Adipocyte (in vitro differentiated cells): ENCODE data around the gene THBS4.
"Not testable (repeated sequence)": the region's sequence is repeated elsewhere in the genome, so short reads cannot be mapped to it uniquely, and the experiment has no call there.

ENCODE experiments used
- DNase-seq: peaks from one replicate; pipeline ENCODE4 v3.0.0-alpha.2; 2015; ENCODE audit warnings: low read depth
- H3K27me3 ChIP-seq: replicated peaks from 2 replicates; pipeline ENCODE4 v1.7.0; 2013; ENCODE audit warnings: mild to moderate bottlenecking, low read length, moderate library complexity; ENCODE audit not compliant: control insufficient read depth, insufficient read depth
- H3K36me3 ChIP-seq: 2 replicates; pipeline ENCODE4 v1.7.0; 2013; ENCODE audit warnings: low read length, mild to moderate bottlenecking, moderate library complexity; ENCODE audit not compliant: control insufficient read depth, insufficient read depth, severe bottlenecking
- H3K4me1 ChIP-seq: 2 replicates; pipeline ENCODE4 v1.7.0; 2013; ENCODE audit warnings: mild to moderate bottlenecking, low read length, moderate library complexity; ENCODE audit not compliant: control insufficient read depth, insufficient read depth
- H3K4me3 ChIP-seq: 2 replicates; pipeline ENCODE4 v1.7.0; 2013; ENCODE audit warnings: mild to moderate bottlenecking, low read length, moderate library complexity
- H3K9ac ChIP-seq: 2 replicates; pipeline ENCODE4 v1.7.0; 2013; ENCODE audit warnings: mild to moderate bottlenecking, low read length, moderate library complexity
- H3K9me3 ChIP-seq: 2 replicates; pipeline ENCODE4 v1.7.0; 2013; ENCODE audit warnings: mild to moderate bottlenecking, low read length, moderate library complexity; ENCODE audit not compliant: control insufficient read depth

The THBS4 gene

DNA sequence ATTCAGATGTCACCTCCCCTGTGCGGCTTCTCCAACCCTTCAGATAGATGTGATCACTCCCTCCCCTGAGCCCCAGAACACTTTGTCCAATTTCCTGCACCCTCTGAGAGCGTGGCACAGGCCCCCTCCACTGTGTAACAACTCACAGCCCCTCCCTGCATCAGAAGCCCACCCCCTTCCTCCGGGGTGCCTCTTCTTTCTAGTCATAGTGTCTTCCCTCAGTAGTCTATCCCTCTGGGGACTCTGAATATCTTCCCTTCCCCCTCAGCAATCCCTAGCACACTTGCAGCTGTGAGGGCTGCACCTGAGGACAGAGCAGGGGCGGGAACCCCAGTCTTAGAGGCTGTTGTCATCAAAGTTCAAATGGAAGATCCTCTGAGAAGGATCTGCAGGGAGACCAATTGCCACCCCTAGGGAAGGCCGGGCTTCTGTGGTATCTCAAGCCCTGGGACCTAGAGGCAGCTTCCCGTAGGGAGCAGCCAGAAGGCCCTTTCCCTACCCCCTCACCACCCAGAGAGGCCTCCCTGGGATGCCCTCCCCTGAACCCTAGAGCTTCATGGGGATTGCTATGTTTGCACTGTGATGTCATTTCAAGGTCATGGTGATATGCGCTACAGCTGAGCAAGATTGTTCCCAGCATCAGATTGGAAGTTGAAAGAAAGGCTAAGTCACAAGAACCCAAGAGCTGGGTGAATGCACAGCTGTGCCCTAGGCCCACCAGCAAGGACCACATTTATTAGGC is 70.7 kb downstream of the THBS4 start:
- DNase-seq, result no peak
- Histone ChIP-seq H3K4me3 (no peak overlapping the region), H3K4me1 (no peaks in the 10 kb centered on the region), H3K36me3 (no peaks in the 10 kb centered on the region), H3K9ac (no peak overlapping the region), H3K27me3 (peaks cover 21% of the 10 kb centered on the region), H3K9me3 (no peaks in the 10 kb centered on the region)

DNA sequence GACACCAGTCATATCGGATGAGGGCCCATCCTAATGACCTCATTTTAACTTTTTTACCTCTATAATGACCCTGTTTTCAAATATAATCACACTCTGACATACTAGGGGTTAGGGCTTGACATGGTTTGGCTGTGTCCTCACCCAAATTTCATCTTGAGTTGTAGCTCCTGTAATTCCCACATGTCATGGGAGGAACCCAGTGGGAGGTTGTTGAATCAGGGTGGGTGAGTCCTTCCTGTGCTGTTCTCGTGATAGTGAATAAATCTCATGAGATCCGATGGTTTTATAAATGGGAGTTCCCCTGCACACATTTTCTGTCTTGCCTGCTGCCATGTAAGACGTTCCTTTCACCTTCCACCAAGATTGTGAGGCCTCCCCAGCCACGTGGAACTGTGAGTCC is 71.8 kb downstream of the THBS4 start:
- no peak for DNase-seq
- Histone ChIP-seq H3K9me3 (no peaks in the 10 kb centered on the region), H3K4me3 (no peak overlapping the region), H3K4me1 (no peaks in the 10 kb centered on the region), H3K9ac (no peak overlapping the region), H3K27me3 (peaks cover 21% of the 10 kb centered on the region), H3K36me3 (no peaks in the 10 kb centered on the region)

GRCh38 chr5:80109646-80110478 is 74.7 kb downstream of the THBS4 start:
- Histone ChIP-seq H3K9me3 (no peaks in the 10 kb centered on the region), H3K9ac (no peak overlapping the region), H3K27me3 (peaks cover 10% of the 10 kb centered on the region), H3K4me3 (no peak overlapping the region), H3K36me3 (no peaks in the 10 kb centered on the region), H3K4me1 (no peaks in the 10 kb centered on the region)
- DNase-seq, result peak; percentile 16

- H3K9ac ChIP-seq, DNase-seq, H3K36me3 ChIP-seq, H3K9me3 ChIP-seq, H3K4me3 ChIP-seq, H3K4me1 ChIP-seq, H3K27me3 ChIP-seq: not testable (repeated sequence)
Observed at GRCh38 chr5:80111376-80111990, 76.3 kb downstream of the THBS4 start.

DNA sequence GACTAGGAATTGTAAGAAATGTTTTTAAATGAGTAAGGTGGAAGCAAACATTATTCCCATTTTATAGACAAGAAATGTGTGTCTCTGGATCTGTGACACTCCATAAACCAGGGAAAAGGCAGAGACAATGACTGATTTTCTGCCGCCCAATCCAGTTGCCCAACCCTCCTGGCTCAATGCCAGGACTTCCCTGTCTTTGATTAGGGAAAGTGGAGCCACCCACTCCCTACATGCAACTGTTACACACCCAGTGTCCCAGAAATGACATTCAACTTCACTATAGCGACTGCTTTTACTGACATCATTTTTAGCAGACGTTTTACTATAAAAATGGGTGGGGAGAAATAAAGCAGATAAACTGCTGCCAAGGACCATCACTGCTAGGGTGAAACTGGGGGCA is 79.7 kb downstream of the THBS4 start:
- Histone ChIP-seq H3K9ac (no peak overlapping the region), H3K4me1 (no peaks in the 10 kb centered on the region), H3K9me3 (peaks cover 3% of the 10 kb centered on the region), H3K36me3 (no peaks in the 10 kb centered on the region), H3K4me3 (no peak overlapping the region), H3K27me3 (peaks cover 5% of the 10 kb centered on the region)
- no peak for DNase-seq

DNA sequence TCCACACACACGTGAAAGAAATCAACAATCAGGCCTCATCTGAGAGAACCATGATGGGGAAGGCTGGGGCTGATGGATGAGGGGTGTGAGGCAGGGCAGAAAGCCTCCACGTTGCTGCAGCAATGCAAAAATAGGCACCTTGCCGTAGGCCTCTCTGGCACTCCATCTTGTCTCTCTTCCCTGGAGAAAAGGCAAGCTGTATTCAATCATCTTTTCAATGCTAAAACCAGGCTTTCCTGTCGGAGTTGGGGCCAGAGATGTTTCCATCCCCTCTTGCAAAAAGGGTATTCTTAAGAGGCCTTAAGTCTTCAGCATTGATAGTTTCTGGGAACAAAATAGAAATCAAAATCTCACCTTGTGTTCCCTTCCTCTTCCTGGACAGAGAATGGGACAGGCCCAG is 80.9 kb downstream of the THBS4 start:
- no peaks in the 10 kb centered on the region for H3K27me3 ChIP-seq
- no peak overlapping the region for H3K9ac ChIP-seq
- H3K4me3 ChIP-seq, result no peak overlapping the region
- H3K4me1 ChIP-seq, result no peaks in the 10 kb centered on the region
- peaks cover 3% of the 10 kb centered on the region for H3K9me3 ChIP-seq
- H3K36me3 ChIP-seq, result no peaks in the 10 kb centered on the region
- DNase-seq, result no peak

GRCh38 chr5:80116465-80116864 is 81.3 kb downstream of the THBS4 start:
- H3K9me3 ChIP-seq, result peaks cover 3% of the 10 kb centered on the region
- no peaks in the 10 kb centered on the region for H3K27me3 ChIP-seq
- no peaks in the 10 kb centered on the region for H3K4me1 ChIP-seq
- no peak overlapping the region for H3K9ac ChIP-seq
- H3K36me3 ChIP-seq, result no peaks in the 10 kb centered on the region
- H3K4me3 ChIP-seq, result no peak overlapping the region
- DNase-seq, result no peak

DNA sequence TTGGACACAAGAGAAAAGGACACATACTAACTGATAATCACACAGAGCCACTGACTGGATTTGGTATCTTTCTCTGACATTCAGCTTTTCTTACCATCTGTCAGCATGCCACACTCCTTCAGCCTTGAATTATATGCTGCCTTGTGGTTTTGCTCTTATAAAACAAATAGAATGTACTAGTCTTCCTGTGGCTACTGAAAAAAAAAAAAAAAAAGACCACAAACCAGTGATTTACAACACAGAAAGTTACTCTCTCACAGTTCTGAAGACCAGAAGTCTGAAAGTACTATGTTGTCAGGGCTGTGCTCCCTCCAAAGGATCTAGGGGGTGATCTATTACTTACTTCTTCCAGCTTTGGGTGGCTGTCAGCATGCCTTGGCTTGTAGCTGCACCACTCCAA is 82.3 kb downstream of the THBS4 start:
- no peak overlapping the region for H3K4me3 ChIP-seq
- no peaks in the 10 kb centered on the region for H3K27me3 ChIP-seq
- no peak for DNase-seq
- H3K36me3 ChIP-seq, result no peaks in the 10 kb centered on the region
- H3K9me3 ChIP-seq, result peaks cover 3% of the 10 kb centered on the region
- H3K4me1 ChIP-seq, result no peaks in the 10 kb centered on the region
- no peak overlapping the region for H3K9ac ChIP-seq

DNA sequence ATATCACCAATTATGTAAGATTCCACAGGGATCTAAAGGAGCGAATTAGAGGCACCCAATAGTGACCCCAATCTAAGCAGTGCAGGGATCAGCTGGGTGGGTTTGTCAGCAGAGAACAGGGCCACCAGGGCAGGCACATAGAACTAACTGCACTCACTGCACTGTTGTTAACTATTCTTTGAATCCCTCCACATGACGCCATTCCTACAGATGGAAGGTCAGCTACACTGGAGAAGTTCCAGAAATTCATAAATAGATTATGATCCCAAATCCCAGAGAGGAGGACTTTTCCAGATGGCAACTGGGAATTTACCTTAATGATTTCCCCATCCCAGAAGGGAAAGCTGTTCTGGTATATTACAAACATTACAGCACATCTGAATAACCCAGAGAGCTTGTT is 84.2 kb downstream of the THBS4 start:
- no peak for DNase-seq
- Histone ChIP-seq H3K36me3 (no peaks in the 10 kb centered on the region), H3K4me3 (no peak overlapping the region), H3K4me1 (no peaks in the 10 kb centered on the region), H3K9ac (no peak overlapping the region), H3K27me3 (no peaks in the 10 kb centered on the region), H3K9me3 (peaks cover 3% of the 10 kb centered on the region)

GRCh38 chr5:80122579-80122978 is 87.4 kb downstream of the THBS4 start:
- no peak overlapping the region for H3K9ac ChIP-seq
- no peak overlapping the region for H3K4me3 ChIP-seq
- H3K4me1 ChIP-seq, result peaks cover 7% of the 10 kb centered on the region
- H3K9me3 ChIP-seq, result peaks cover 2% of the 10 kb centered on the region
- DNase-seq, result no peak
- H3K36me3 ChIP-seq, result no peaks in the 10 kb centered on the region
- no peaks in the 10 kb centered on the region for H3K27me3 ChIP-seq

DNA sequence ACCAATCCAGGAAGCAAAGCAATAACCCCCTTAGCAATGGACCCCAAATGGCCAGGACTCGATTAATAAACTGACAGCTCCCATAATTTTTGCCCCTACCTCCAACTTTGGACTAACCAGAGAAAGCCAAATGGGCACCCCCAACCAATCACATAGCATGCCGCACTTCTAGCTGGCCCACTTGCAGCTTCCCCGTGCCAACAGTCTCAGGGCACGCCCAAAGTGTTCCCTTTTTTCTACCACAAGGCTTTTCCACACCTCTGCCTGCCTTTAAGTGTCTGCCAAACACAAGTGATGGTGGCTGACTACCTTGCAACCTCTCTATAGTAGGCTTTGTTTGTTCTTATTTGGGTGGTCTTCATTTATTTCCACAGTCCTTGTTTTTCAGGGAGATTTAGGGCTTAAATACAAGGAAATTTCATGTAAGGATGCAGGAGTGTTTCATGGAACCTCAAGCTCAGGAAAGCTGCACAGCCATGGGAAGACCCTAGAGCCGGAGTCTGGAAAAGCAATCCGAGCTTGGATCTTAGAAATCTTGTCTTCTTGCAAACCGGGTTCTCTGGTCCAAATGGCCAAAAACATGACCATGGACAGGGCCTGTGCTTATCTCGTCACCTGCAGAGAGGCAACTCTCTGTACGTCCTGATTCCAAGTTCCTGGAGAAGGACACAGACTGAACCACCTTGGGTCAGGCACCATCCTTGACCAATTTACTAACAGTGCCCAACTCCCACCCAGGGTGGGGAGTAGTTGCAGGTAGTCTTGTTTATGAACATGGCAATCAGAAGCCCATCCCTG is 89.2 kb downstream of the THBS4 start:
- peaks cover 7% of the 10 kb centered on the region for H3K4me1 ChIP-seq
- DNase-seq, result no peak
- H3K9me3 ChIP-seq, result no peaks in the 10 kb centered on the region
- no peak overlapping the region for H3K4me3 ChIP-seq
- no peak overlapping the region for H3K9ac ChIP-seq
- H3K27me3 ChIP-seq, result no peaks in the 10 kb centered on the region
- H3K36me3 ChIP-seq, result no peaks in the 10 kb centered on the region
